SHP77 treated with DMSO at 0.1 percent for 48 hours (cell line): ENCODE results near the gene PSME1.

Experiments
- DNase-seq: peaks from one replicate; lab custom pipeline; 2025; lab: John Stamatoyannopoulos, UW

The PSME1 gene

DNA sequence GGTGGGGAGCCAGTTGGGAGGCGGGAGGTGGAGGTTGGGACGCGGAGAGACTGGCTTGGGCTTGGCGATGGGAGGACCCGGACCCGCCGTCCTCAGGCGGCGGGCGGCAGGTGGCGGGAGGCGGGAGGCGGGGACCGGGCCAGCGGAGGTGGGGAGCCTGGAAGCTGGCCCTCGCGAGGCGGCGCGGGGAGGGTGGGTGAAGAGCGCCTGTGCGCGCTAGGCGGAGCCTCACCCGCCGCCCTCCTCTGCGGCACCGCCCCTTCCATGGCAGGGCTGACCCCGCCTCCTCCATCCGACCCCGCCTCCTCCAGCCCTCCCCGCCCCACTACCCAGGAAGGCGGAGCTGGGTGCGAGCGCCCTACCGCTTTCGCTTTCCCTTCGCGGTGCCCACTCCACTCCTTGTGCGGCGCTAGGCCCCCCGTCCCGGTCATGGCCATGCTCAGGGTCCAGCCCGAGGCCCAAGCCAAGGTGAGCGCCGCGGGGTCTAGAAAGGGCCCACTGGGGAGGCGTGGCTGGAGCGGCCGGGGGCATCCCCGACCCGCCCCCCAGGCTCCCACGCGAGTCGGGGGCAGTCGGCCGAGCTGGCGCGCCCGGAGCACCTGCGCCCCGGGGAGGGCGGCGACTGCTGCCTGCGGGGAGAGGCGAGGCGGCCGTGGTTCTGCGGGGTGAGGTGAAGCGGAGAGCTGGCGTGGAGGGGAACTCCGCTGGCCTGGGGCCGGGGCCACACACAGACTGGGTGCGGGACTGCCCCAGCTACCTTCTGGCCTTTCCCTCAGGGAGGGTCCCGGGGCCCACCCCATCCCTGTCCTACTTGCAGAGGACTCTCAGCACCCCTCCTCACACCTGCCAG is at the start of gene PSME1:
TSS of gene PSME1 (plus strand) at position 361 of the 850 bp plus-strand sequence. CDS start at position 430, 69 bp downstream.
- DNase-seq: peak; percentile 75

DNA sequence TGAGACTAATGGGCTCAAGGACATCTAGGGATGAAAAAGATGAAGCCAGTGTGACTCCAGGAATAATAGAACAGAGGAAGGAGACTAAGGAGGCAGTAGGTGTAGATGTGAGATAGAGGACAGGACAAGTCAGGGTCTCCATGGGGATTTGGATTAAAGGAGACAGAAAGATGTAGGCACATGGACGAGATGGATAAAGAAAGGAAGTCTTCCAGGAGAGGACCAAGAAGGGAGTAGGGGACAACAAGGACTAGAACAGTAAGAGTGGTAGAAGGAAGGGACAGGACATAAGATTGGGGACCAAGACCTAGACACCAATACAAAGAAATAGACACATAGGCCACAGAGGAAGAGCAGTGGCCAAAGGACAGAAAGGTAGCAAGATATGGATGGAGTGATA is 49.0 kb upstream of the PSME1 start:
- no peak for DNase-seq

DNA sequence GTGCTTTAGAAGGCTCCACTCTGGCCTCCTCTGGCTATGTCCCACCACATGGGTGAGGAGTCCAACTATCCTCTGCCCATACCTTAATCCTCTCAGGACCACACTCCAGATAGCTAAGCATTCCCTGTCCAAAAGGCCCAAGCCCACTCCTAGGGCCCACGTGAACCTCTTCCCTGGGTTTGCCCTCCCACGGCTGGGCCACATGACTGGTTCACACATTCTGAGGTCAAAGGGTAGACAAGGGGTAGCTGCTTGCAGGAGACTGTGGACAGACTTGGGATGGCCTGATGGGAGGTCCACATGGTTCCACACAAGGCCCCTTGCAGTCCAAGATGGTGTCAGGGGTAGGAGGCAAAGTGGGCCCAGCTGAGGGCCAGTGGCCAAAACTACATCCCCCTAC is 47.9 kb upstream of the PSME1 start:
- no peak for DNase-seq

DNA sequence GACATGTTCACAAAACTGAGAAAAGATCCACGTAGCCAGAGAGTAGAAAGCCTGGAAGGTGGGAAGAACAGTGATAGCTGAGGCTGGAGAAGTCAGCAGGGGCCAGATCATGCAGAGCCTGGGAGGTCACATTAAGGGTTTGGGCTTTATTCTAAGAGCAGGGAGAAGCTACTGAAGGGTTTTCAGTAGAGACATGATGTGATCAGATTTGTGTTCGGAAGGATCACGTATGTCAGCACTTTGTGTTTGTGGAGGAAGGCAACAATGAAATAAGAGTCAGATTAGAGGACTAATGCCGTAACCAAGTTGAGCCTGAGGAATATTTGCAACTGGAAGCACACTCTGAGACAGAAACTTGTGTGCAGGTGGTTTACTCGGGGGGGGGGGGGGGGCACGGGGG is 46.1 kb upstream of the PSME1 start:
- DNase-seq: no peak

DNA sequence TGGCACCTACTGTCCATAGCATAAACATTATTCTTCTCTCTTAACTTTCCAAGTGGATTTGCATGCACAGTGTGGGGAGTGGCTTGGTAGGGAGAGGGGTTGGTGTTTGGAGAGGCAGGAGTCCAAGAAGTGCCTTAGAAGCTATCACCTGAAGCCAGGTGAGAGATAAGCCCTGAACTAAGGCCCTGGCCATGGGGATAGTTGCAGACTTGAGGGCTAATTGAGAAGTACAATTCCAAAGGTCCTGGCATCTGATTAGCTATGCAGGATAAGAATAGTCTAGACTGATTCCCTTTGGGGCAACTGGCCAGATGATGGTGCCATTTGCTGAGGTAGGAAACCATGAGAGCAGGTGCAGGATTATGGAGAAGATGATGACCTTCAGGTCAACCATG is 43.9 kb upstream of the PSME1 start:
- DNase-seq: no peak

DNA sequence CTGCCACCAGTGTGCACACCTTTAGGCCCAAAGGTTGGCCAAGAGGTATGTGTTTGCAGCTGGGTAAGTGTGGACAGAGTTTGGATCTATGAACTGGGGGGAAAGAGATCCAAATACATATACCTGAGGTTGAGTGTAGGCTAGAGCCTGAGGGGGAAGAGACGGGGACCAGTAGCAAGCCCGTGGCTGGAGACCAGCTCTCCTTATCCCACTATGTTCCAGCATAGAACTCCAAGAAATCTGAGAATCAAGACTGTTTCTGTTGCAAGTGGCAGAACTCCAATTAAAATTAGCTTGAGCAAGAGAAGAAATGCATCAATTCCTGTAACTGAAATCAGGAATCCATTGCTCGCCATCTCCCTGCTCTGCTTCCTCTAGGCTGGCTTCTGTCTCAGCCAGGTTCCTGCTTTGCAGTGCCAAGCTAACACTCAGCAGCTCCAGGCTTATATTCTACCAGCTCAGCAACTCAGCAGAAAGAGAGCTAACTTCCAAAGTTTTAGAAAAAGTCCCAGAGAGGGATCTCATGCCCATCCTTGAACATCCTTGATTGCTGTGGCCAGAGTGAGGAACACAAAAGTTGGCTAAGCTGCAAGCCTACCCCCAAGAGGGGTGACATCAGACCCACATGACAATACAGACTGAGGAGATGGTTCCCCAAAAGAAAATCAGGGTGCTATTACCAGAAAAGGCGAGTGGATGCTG is 43.3 kb upstream of the PSME1 start:
- no peak for DNase-seq

DNA sequence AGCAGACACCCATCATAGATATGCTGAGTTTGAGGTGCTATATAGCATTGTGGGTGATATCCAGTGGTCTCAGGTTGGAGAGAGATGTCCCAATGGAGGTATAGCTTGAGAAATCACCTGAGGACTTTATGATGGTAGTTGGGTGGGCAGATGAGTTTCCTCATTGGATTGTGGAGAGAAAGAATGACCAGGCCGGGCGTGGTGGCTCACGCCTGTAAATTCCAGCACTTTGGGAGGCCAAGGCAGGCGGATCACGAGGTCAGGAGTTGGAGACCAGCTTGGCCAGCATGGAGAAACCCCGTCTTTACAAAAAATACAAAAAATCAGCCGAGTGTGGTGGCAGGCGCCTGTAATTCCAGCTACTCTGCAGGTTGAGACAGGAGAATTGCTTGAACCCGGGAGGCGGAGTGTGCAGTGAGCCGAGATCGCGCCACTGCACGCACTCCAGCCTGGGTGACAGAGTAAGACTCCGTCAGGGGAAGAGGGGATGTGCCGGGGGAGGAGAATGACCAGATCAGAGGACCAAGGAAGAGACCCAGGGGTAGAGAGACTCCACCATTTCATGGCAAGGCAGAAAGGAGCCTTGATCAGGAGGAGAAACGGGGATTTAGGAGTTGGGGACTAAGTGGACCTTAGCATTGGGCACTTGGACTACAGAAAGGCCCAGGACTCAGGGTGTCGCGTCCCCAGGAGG is 42.6 kb upstream of the PSME1 start:
- DNase-seq: no peak

DNA sequence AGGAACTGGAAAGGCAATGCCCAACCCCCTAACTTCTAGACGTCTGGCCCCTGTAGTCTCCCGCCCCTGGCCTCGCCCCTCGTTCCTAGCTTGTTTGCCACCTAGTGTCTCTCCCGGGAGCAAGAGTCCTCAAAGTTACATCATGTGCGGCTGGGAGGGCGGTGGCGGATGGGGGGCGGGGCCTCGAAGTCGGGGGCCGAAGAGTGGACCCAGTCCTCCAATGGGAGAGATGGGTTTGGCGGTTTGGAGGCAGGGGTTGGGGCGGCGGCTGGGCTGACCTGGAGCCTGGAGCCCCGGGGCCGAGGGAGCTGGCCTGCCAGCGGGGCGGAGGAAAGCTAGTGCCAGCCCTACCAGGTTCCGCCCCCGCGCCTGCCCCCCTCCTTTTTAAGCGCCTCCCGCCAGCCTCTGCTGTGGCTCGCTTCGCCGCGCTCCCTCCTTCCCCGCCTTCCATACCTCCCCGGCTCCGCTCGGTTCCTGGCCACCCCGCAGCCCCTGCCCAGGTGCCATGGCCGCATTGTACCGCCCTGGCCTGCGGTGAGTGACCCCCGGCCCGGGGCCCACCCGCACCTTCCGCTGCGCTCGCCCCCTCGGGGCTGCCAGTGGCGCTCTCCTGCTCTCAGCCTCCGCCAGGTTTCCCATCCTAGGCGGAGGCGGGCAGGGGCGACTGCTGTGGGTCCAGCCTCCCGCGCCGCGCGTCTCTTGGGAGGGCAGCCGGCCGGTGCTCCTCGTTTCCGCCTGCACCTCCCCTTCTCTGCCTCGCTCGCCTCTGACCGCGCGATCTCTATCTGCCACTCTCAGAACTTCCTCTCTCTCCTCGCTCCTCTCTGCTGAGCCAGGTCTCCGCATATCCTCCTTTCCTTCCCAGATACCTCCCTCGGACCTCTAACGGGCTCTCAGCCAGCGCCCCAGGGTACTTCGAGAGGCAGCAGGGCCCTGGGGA is 41.8 kb upstream of the PSME1 start, which contains the start of gene PCK2:
TSS of gene PCK2 (plus strand) at position 411 of the 940 bp plus-strand sequence. CDS start at position 506, 95 bp downstream.
- DNase-seq: peak; percentile 88

DNA sequence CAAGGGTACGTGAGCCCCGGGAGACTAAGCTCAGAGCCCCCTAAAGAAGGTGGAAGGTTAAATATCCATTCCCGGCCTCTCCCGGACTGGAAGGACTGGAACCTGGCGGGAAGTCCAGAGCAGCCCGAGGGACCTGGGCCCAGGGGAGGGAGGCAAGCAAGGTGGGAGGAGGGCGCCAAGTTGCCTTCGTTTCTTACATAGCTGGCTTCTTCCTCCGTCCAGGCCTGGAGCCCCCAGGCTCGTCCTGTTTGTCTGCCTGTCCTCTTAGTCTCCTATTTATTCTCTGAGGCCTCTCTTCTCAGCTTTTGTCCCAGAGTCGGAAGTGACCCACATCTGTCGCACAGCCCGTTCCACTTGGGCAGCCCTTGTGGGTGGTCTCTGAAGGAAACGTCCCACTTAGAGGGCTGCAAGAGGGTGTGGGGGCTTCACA is 41.1 kb upstream of the PSME1 start:
- DNase-seq: no peak

DNA sequence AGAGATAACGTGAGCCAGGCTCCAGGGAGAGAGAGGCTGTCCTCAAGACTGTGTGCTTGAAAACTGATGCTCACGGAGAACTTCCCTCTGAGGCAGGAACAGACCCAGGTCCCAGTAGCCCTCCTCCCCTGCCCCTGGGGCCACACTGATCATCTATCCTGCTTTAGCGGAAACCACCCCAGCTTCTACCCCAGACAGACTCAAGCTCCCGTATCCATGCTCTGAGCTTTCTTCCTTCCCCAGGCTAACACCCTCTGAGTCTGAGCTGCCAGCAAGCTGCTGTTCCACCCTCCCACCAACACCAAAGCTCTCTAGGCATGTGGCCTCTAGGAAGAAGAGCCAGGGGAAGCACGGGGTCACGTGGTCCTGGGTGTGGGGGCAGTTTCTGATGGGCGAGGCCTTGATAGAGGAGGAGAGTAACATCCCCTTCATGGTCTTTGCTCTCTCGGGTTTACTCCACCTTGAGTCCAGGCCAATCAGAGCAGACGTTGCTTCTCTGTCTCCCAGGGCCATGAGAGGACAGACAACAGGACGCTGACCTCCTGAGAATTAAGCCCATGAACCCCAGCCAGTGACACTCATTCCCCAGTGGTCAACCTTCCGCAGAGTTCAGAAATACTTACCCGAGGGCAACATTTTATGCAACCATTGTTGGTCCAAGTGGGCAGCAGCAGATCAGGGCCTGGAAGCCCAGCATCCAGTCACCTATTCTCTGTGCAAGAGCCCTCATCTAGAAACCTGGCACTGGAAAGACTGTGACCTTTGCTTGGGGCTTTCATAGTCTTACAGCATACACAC is 40.5 kb upstream of the PSME1 start:
- peak; percentile 77 for DNase-seq

DNA sequence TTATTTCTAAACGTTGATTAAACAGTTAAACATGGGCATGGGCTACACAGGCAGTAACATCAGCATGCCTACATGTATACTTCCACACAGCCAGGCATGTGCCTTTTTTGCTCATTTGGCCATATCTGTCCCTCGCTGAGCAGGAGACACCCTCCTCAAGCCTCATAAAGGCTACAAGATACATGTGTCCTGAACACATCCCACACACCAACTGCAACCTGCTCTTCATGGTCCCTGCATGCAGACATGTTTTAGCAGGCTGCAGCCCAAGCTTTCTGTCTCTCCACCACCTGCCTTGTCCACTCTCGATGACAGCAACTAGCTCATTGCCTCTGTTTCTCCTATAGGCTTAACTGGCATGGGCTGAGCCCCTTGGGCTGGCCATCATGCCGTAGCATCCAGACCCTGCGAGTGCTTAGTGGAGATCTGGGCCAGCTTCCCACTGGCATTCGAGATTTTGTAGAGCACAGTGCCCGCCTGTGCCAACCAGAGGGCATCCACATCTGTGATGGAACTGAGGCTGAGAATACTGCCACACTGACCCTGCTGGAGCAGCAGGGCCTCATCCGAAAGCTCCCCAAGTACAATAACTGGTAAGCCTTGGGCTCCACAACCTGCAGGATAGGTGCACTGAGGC is 39.3 kb upstream of the PSME1 start:
- no peak for DNase-seq

DNA sequence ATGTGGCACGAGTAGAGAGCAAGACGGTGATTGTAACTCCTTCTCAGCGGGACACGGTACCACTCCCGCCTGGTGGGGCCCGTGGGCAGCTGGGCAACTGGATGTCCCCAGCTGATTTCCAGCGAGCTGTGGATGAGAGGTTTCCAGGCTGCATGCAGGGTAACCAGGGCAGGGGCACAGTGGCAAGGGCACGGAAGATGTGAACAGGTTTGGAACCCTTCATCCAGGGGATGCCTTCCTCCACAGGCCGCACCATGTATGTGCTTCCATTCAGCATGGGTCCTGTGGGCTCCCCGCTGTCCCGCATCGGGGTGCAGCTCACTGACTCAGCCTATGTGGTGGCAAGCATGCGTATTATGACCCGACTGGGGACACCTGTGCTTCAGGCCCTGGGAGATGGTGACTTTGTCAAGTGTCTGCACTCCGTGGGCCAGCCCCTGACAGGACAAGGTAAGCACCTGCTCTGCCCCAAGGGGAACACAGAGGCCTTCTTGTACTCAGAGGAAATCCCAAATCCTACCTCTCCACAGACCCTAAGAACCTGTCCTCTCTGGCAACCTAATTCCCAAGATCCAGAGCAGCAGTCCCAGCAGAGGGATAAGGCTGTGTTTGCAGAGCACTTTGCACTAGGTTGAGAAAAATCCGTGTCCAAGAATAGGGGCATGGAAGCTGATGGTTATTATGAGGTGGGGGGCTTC is 37.6 kb upstream of the PSME1 start:
- DNase-seq: no peak

DNA sequence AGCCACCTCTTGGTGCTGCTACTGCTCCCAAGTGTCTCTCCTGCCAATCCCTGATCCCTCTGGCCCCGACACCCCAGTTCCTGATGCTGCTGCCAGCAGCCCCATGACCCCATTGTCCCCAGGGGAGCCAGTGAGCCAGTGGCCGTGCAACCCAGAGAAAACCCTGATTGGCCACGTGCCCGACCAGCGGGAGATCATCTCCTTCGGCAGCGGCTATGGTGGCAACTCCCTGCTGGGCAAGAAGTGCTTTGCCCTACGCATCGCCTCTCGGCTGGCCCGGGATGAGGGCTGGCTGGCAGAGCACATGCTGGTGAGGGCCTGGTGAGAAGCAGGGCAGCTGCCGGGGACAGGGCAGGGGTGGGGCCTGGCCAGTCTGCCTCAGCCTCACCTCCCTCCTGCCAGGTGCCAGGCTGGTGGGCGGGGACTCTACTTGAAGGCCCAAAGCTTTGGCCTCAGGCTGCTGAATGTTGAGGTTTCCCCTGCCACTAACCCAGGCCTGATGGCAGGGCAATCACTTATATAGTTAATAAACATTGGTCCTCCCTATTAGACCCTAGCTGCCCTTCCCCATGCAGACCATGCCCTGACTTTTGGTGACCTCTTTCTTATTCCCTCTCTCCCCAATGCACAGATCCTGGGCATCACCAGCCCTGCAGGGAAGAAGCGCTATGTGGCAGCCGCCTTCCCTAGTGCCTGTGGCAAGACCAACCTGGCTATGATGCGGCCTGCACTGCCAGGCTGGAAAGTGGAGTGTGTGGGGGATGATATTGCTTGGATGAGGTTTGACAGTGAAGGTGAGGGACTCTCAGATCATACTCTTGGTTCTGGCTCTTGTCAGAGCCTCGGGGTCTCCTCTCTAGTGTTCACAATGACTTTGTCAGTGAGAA is 36.8 kb upstream of the PSME1 start:
- no peak for DNase-seq

DNA sequence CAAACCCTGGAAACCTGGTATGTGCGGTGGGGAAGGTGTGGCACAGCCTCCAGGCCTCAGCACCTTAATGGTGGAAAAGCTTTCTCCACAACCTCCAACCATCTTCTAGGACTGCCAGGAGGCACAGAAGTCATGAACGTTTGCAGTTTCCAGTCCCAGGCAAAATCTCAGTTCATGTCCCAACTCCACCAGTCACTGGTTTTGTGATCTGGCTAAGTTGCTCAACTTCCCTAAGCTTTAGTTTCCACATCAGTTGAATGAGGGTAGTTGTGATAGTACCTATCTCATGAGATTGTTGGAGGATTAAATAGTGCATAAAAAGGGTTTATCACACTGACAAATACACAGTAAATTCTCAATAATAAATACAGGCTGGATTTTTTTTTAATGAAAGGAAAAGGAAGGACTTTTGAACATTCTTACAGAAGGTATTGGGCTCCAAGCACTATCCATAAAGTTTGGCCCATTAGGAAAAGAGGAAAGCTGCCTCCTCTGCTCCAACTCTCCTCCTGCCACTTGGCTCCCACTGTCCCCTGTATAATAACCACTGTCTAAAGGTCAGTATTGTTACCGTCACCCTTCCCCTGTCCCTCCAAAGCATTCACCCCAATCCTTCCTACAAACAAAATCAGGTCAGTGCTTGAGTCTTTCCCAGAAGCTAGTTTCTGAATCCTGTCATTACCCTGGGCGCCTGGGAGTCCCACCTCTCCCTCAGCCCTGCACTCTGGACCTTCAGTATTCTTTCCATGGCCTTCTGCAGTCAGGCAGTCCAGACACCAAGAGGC is 35.6 kb upstream of the PSME1 start:
- no peak for DNase-seq

DNA sequence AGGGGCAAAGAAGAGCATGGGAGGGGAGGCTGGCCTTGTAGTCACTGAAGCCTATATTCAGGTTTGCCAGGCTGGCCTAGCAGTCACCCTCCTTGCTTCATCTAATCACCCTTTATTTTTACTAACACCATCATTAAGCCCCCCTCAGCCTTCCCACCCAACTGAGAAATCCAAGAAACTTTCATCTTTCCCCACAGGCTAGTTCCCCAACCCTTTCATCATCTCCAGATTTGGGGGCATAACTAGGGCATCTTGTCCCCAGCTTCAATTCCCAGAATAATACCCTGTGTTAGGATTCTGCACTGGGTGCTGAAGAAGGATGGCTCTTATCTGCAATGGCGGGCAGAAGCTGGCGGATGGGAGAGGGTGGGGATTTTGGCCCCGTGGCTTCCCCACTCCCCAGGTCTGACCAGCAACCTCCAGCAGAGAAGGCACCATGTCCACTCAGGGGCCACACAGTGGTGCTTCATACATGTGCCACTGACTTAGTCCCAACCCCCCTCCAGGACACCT is 35.0 kb upstream of the PSME1 start:
- no peak for DNase-seq

DNA sequence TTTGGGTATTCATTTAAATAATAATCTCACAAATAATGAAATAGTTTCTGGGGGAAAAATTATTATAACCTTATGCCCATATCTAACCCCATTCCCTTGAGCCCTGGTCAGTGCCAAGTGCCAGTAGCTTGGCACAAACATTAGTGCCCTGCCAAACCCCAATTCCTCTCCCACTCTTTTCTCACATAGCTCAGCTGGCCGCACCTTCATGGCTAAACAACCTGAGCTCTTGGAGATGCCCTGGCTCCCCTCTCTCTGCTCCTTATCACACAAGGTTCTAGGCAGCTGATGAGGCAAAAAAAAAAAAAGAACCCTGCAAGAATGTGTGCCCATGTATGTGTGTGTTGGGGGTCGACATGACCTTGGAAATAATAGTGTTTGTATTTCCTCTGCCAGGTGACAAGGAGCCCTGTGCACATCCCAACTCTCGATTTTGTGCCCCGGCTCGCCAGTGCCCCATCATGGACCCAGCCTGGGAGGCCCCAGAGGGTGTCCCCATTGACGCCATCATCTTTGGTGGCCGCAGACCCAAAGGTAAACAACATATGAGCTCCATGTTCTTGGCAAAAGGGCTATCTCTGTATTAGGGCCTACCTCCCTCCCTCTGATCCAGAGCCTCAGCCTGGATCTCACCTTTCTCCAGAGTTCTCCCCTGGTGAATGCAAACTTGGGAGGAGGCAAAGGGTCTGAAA is 33.5 kb upstream of the PSME1 start:
- no peak for DNase-seq

DNA sequence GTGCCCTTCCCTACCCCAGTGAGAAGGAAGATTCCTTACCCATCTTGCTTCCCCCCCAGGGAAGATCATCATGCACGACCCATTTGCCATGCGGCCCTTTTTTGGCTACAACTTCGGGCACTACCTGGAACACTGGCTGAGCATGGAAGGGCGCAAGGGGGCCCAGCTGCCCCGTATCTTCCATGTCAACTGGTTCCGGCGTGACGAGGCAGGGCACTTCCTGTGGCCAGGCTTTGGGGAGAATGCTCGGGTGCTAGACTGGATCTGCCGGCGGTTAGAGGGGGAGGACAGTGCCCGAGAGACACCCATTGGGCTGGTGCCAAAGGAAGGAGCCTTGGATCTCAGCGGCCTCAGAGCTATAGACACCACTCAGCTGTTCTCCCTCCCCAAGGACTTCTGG is 32.5 kb upstream of the PSME1 start:
- DNase-seq: no peak
